Trophoblast cell (in vitro differentiated cells and primary cell): ENCODE measurements around the gene TCF3.

ENCODE experiments used
- DNase-seq, 2 donors: peaks; one replicate each; pipeline ENCODE4 v3.0.0-alpha.2; 2016
- H2AFZ ChIP-seq: 2 replicates; pipeline ENCODE4 v1.6.1; 2013; ENCODE audit warnings: low read length, moderate library complexity, mild to moderate bottlenecking; ENCODE audit not compliant: insufficient read depth, poor library complexity
- H2AK5ac ChIP-seq: 2 replicates; pipeline ENCODE4 v1.6.1; 2013; ENCODE audit warnings: mild to moderate bottlenecking, low read length
- H2BK120ac ChIP-seq: 2 replicates; pipeline ENCODE4 v1.6.1; 2013; ENCODE audit warnings: low read length, mild to moderate bottlenecking, moderate library complexity; ENCODE audit not compliant: insufficient read depth, poor library complexity
- H2BK12ac ChIP-seq: 2 replicates; pipeline ENCODE4 v1.6.1; 2013; ENCODE audit warnings: mild to moderate bottlenecking, low read length, moderate library complexity
- H2BK5ac ChIP-seq: 2 replicates; pipeline ENCODE4 v1.6.1; 2013; ENCODE audit warnings: low read length, low read depth, moderate library complexity, mild to moderate bottlenecking; ENCODE audit not compliant: poor library complexity
- H3K14ac ChIP-seq: 2 replicates; pipeline ENCODE4 v1.6.1; 2013; ENCODE audit warnings: mild to moderate bottlenecking, low read length
- H3K18ac ChIP-seq: 2 replicates; pipeline ENCODE4 v1.6.1; 2013; ENCODE audit warnings: mild to moderate bottlenecking, low read length
- H3K23ac ChIP-seq: 2 replicates; pipeline ENCODE4 v1.6.1; 2013; ENCODE audit warnings: low read length
- H3K27ac ChIP-seq: 2 replicates; pipeline ENCODE4 v1.5.1; 2013; ENCODE audit warnings: low read depth, mild to moderate bottlenecking, inconsistent platforms, low read length, moderate library complexity
- H3K27me3 ChIP-seq: 2 replicates; pipeline ENCODE4 v1.6.1; 2013; ENCODE audit warnings: inconsistent platforms, mild to moderate bottlenecking, low read length, moderate library complexity; ENCODE audit not compliant: insufficient read depth
- H3K36me3 ChIP-seq, 2 experiments: 1 replicate in 1 of 2; 2 replicates in 1 of 2; pipeline ENCODE4 v1.6.1; 2013; ENCODE audit warnings: low read length in 2 of 2, mild to moderate bottlenecking in 2 of 2, moderate library complexity in 1 of 2; ENCODE audit not compliant: insufficient read depth in 2 of 2, control insufficient read depth in 1 of 2
- H3K4ac ChIP-seq: 2 replicates; pipeline ENCODE4 v1.6.1; 2013; ENCODE audit warnings: low read depth, mild to moderate bottlenecking, low read length, moderate library complexity
- H3K4me1 ChIP-seq, 2 experiments: 1 replicate in 1 of 2; 2 replicates in 1 of 2; pipeline ENCODE4 v1.6.1; 2013; ENCODE audit warnings: low read length in 2 of 2, mild to moderate bottlenecking in 2 of 2, moderate library complexity in 1 of 2; ENCODE audit not compliant: insufficient read depth in 2 of 2, control insufficient read depth in 1 of 2
- H3K4me2 ChIP-seq: 2 replicates; pipeline ENCODE4 v1.6.1; 2013; ENCODE audit warnings: inconsistent platforms, mild to moderate bottlenecking, low read length, moderate library complexity
- H3K4me3 ChIP-seq: 2 replicates; pipeline ENCODE4 v1.5.1; 2013; ENCODE audit warnings: mild to moderate bottlenecking, low read depth, low read length, inconsistent platforms
- H3K79me1 ChIP-seq: one replicate; pipeline ENCODE4 v1.6.1; 2013; ENCODE audit warnings: low read length
- H3K79me2 ChIP-seq: 2 replicates; pipeline ENCODE4 v1.6.1; 2013; ENCODE audit warnings: low read length, mild to moderate bottlenecking; ENCODE audit not compliant: control insufficient read depth, insufficient read depth, poor library complexity
- H3K9ac ChIP-seq: 2 replicates; pipeline ENCODE4 v1.6.1; 2013; ENCODE audit warnings: mild to moderate bottlenecking, low read length
- H3K9me3 ChIP-seq: 2 replicates; pipeline ENCODE4 v1.6.1; 2013; ENCODE audit warnings: low read depth, mild to moderate bottlenecking, control low read depth, inconsistent platforms, low read length; ENCODE audit not compliant: insufficient read depth
- H4K12ac ChIP-seq: 2 replicates; pipeline ENCODE4 v1.6.1; 2013; ENCODE audit warnings: low read depth, mild to moderate bottlenecking, low read length, moderate library complexity
- H4K8ac ChIP-seq: 2 replicates; pipeline ENCODE4 v1.6.1; 2013; ENCODE audit warnings: low read depth, mild to moderate bottlenecking, low read length, moderate library complexity
- H4K91ac ChIP-seq: one replicate; pipeline ENCODE4 v1.6.1; 2013; ENCODE audit warnings: low read depth, mild to moderate bottlenecking, low read length, moderate library complexity
- WGBS: extraction: QIAGEN DNeasy Blood & Tissue Kit; methylation state at CpG from one replicate; pipeline ENCODE4 v1.1.7; 2013; ENCODE audit warnings: missing lambda C conversion rate; ENCODE audit not compliant: insufficient read length, insufficient coverage; ENCODE audit errors: extremely low coverage; 5-methylcytosine and 5-hydroxymethylcytosine counted together

TCF3 gene

DNA sequence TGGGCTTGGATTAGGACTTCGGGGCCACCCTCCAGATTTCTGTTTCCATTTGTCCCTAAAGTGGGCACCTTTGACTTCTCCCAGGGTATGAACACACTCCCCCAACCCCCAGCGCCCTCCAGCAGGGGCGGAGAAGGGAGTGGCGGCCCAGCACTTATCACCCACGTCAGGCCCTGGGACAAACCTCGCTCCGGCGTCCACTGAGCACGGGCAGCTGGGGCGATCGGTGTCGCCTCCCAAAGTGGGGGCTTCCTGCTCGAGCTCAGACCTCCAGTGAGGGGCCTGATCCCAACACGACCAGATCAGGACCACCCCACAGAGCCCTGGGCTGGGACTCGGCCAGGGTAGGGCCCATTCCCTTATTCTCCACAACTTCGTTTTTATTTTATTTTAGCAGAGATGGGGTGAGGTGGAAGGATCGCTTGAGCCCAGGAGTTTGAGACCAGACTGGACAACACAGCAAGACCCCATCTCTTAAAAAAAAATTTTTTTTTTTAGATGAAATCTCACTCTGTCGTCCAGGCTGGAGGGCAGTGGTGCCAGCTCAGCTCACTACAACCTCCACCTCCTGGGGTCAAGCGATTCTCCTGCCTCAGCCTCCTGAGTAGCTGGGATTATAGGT is 3.7 kb upstream of the TCF3 start:
- Histone ChIP-seq H4K91ac (no peak overlapping the region), H3K9ac (no peak overlapping the region), H3K4me2 (no peak overlapping the region), H3K23ac (no peak overlapping the region), H3K27ac (no peak overlapping the region), H3K4me3 (no peak overlapping the region), H3K18ac (no peak overlapping the region), H4K8ac (no peak overlapping the region), H3K4ac (no peak overlapping the region), H2AFZ (no peak overlapping the region), H3K27me3 (no peaks in the 10 kb centered on the region), H3K79me2 (peaks cover 12% of the 10 kb centered on the region), H2BK120ac (no peak overlapping the region), H3K36me3 (no peaks in the 10 kb centered on the region), H2BK5ac (no peak overlapping the region), H4K12ac (no peak overlapping the region), H3K14ac (no peak overlapping the region), H2AK5ac (no peak overlapping the region), H3K79me1 (peaks cover 11% of the 10 kb centered on the region), H2BK12ac (no peak overlapping the region), H3K4me1 (no peaks in the 10 kb centered on the region), H3K9me3 (peaks cover 1% of the 10 kb centered on the region)
- WGBS: no CpG with 5 or more reads among the region's 19 CpGs
- no peak for DNase-seq

DNA sequence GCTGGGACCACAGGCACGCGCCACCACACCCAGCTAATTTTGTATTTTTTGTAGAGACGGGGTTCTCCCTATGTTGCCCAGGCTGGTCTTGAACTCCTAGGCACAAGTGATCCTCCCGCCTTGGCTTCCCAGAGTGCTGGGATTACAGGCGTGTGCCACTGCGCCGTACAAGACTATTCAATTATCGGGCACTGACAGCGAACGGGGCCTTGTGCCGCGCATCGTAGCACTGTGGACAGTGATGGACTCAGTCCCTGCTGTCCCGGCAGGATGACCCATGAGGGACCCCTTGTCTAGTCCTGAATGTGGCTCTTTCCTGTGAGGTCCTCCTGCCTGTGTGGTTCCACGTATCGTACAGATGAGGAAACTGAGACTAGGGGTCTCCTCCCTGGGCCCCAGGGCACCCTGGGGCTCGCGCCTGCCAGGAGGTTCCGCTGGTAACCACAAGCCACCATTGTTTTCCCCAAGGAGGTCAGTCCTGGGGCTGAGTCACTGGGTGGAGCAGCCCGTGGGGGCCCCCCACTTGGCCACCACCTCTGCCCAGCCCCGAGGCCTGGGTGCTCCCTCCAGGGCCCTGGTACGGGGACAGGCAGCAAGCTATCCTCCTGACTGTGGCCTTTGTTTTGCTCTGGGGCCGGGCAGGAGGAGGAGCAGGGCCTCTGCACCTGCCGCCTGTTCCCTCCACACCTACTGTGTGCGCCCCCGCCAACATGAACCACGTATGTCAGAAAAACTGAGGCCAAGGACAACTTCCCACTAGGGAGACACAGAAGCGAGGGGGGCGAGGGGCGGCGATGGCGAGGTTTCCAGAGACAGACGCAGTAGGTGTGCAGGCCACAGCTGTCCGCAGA is 2.9 kb upstream of the TCF3 start:
- peaks cover 11% of the 10 kb centered on the region for H3K79me1 ChIP-seq
- H2AK5ac ChIP-seq: no peak overlapping the region
- no peak overlapping the region for H2BK12ac ChIP-seq
- no CpG with 5 or more reads among the region's 34 CpGs for WGBS
- H3K14ac ChIP-seq: no peak overlapping the region
- no peak overlapping the region for H3K18ac ChIP-seq
- H3K36me3 ChIP-seq: no peaks in the 10 kb centered on the region
- H2BK5ac ChIP-seq: no peak overlapping the region
- H3K4me2 ChIP-seq: no peak overlapping the region
- H2AFZ ChIP-seq: no peak overlapping the region
- H4K12ac ChIP-seq: no peak overlapping the region
- no peak overlapping the region for H4K8ac ChIP-seq
- H3K27ac ChIP-seq: no peak overlapping the region
- H3K4ac ChIP-seq: no peak overlapping the region
- H3K9ac ChIP-seq: no peak overlapping the region
- no peak for DNase-seq
- no peak overlapping the region for H2BK120ac ChIP-seq
- H3K27me3 ChIP-seq: no peaks in the 10 kb centered on the region
- H3K4me3 ChIP-seq: no peak overlapping the region
- H3K4me1 ChIP-seq: peaks cover 4 to 6% of the 10 kb centered on the region in 2 experiments
- H4K91ac ChIP-seq: no peak overlapping the region
- no peak overlapping the region for H3K23ac ChIP-seq
- peaks cover 1% of the 10 kb centered on the region for H3K9me3 ChIP-seq
- peaks cover 14% of the 10 kb centered on the region for H3K79me2 ChIP-seq

DNA sequence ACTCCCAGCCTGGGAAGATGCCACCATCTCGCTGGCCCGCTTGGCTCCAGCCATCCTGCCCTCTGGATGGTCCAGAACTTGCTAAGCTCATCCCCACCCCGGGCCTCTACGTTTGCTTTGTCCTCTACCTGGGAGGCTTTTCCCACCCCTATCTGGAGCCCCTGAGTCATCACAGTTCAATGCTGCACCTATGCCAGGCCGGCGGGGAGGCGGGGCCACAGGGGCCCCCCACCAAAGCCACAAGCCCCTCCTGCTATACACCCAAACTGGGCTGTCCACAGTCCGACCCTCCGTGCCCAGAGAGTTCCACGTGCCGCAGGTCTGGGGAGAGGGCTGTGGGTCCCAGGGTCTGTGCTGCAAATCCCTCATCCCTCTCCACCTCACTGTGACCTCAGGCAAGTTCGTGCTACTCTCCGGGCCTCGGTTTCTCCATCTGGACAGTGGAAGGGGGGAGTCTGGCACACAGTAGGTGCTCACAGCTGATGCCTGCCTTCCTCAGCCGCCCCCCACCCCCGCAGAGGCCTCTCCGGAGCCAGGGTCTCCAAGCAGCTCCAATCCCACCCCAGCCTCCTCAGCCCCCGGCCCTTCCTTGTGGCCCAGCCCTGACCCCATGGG is 1.9 kb upstream of the TCF3 start:
- Histone ChIP-seq H4K91ac (no peak overlapping the region), H3K79me1 (peaks cover 11% of the 10 kb centered on the region), H3K27me3 (no peaks in the 10 kb centered on the region), H2BK5ac (no peak overlapping the region), H3K4me3 (no peak overlapping the region), H3K27ac (no peak overlapping the region), H3K9me3 (peaks cover 1% of the 10 kb centered on the region), H2AK5ac (no peak overlapping the region), H3K9ac (no peak overlapping the region), H3K79me2 (peaks cover 17% of the 10 kb centered on the region), H3K14ac (no peak overlapping the region), H3K4me2 (no peak overlapping the region), H3K36me3 (peaks cover 9 to 11% of the 10 kb centered on the region in 2 experiments), H2BK120ac (no peak overlapping the region), H2BK12ac (no peak overlapping the region), H4K12ac (no peak overlapping the region), H3K4me1 (peaks cover 8 to 9% of the 10 kb centered on the region in 2 experiments), H3K4ac (no peak overlapping the region), H4K8ac (no peak overlapping the region), H3K18ac (no peak overlapping the region), H2AFZ (no peak overlapping the region), H3K23ac (no peak overlapping the region)
- no peak for DNase-seq
- no CpG with 5 or more reads among the region's 18 CpGs for WGBS

DNA sequence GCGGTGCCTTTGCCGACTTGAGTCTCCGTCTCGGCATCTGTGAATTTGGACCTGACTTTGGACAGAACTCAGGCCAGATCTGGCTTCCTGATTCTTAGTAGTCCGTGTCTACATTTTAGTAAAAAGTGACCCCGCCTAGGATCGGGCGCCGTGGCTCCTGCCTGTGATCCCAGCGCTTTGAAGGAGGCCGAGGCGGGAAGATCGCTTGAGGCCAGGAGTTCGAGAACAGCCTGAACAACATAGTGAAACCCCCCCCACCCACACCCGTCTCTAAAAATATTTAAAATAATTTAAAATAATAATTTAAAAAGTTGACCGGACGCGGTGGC is 849 bp upstream of the TCF3 start:
- peak overlapping the region; percentile 25 for H3K18ac ChIP-seq
- peak overlapping the region; percentile 65 for H3K9ac ChIP-seq
- no peak overlapping the region for H2AK5ac ChIP-seq
- H2AFZ ChIP-seq: peak overlapping the region; percentile 15
- no peaks in the 10 kb centered on the region for H3K27me3 ChIP-seq
- peak overlapping the region; percentile 24 for H3K27ac ChIP-seq
- peaks cover 8 to 11% of the 10 kb centered on the region in 2 experiments for H3K4me1 ChIP-seq
- no peak for DNase-seq
- H3K14ac ChIP-seq: peak overlapping the region; percentile 55
- peak overlapping the region; percentile 29 for H2BK120ac ChIP-seq
- peak overlapping the region; percentile 94 for H3K4me2 ChIP-seq
- H4K91ac ChIP-seq: peak overlapping the region; percentile 78
- H2BK12ac ChIP-seq: no peak overlapping the region
- H3K23ac ChIP-seq: no peak overlapping the region
- peak overlapping the region; percentile 52 for H3K4me3 ChIP-seq
- peak overlapping the region; percentile 79 for H4K12ac ChIP-seq
- no CpG with 5 or more reads among the region's 18 CpGs for WGBS
- peaks cover 19 to 21% of the 10 kb centered on the region in 2 experiments for H3K36me3 ChIP-seq
- peak overlapping the region; percentile 95 for H4K8ac ChIP-seq
- no peak overlapping the region for H3K4ac ChIP-seq
- H3K79me1 ChIP-seq: peaks cover 11% of the 10 kb centered on the region
- peaks cover 17% of the 10 kb centered on the region for H3K79me2 ChIP-seq
- H3K9me3 ChIP-seq: peaks cover 4% of the 10 kb centered on the region
- H2BK5ac ChIP-seq: peak overlapping the region; percentile 34
